Adipocyte (in vitro differentiated cells): ENCODE results near the gene IL1RAPL2.

Experiments
- DNase-seq: peaks from one replicate; pipeline ENCODE4 v3.0.0-alpha.2; 2015; ENCODE audit warnings: low read depth
- H3K27me3 ChIP-seq: replicated peaks from 2 replicates; pipeline ENCODE4 v1.7.0; 2013; ENCODE audit warnings: mild to moderate bottlenecking, low read length, moderate library complexity; ENCODE audit not compliant: control insufficient read depth, insufficient read depth
- H3K36me3 ChIP-seq: 2 replicates; pipeline ENCODE4 v1.7.0; 2013; ENCODE audit warnings: low read length, mild to moderate bottlenecking, moderate library complexity; ENCODE audit not compliant: control insufficient read depth, insufficient read depth, severe bottlenecking
- H3K4me1 ChIP-seq: 2 replicates; pipeline ENCODE4 v1.7.0; 2013; ENCODE audit warnings: mild to moderate bottlenecking, low read length, moderate library complexity; ENCODE audit not compliant: control insufficient read depth, insufficient read depth
- H3K4me3 ChIP-seq: 2 replicates; pipeline ENCODE4 v1.7.0; 2013; ENCODE audit warnings: mild to moderate bottlenecking, low read length, moderate library complexity
- H3K9ac ChIP-seq: 2 replicates; pipeline ENCODE4 v1.7.0; 2013; ENCODE audit warnings: mild to moderate bottlenecking, low read length, moderate library complexity
- H3K9me3 ChIP-seq: 2 replicates; pipeline ENCODE4 v1.7.0; 2013; ENCODE audit warnings: mild to moderate bottlenecking, low read length, moderate library complexity; ENCODE audit not compliant: control insufficient read depth

Gene IL1RAPL2

GRCh38 chrX:105269386-105269785 lies 703.4 kb downstream of the IL1RAPL2 start:
- DNase-seq = peak; percentile 57
- H3K9ac ChIP-seq = no peak overlapping the region
- no peaks in the 10 kb centered on the region for H3K36me3 ChIP-seq
- peaks cover 6% of the 10 kb centered on the region for H3K27me3 ChIP-seq
- no peaks in the 10 kb centered on the region for H3K9me3 ChIP-seq
- peaks cover 3% of the 10 kb centered on the region for H3K4me1 ChIP-seq
- no peak overlapping the region for H3K4me3 ChIP-seq

- no peak overlapping the region for H3K9ac ChIP-seq
- H3K4me1 ChIP-seq = no peaks in the 10 kb centered on the region
- no peak for DNase-seq
- no peak overlapping the region for H3K4me3 ChIP-seq
- no peaks in the 10 kb centered on the region for H3K9me3 ChIP-seq
- peaks cover 6% of the 10 kb centered on the region for H3K27me3 ChIP-seq
- no peaks in the 10 kb centered on the region for H3K36me3 ChIP-seq
Measured at GRCh38 chrX:105273326-105273725, 707.3 kb downstream of the IL1RAPL2 start.

GRCh38 chrX:105274091-105274490 lies 708.1 kb downstream of the IL1RAPL2 start:
- DNase-seq = no peak
- no peak overlapping the region for H3K9ac ChIP-seq
- H3K9me3 ChIP-seq = no peaks in the 10 kb centered on the region
- no peaks in the 10 kb centered on the region for H3K36me3 ChIP-seq
- H3K4me3 ChIP-seq = no peak overlapping the region
- H3K27me3 ChIP-seq = peaks cover 6% of the 10 kb centered on the region
- H3K4me1 ChIP-seq = no peaks in the 10 kb centered on the region

GRCh38 chrX:105277132-105277531 lies 711.1 kb downstream of the IL1RAPL2 start:
- Histone ChIP-seq H3K27me3 (peaks cover 6% of the 10 kb centered on the region), H3K36me3 (no peaks in the 10 kb centered on the region), H3K9me3 (no peaks in the 10 kb centered on the region), H3K4me3 (no peak overlapping the region), H3K4me1 (no peaks in the 10 kb centered on the region), H3K9ac (no peak overlapping the region)
- no peak for DNase-seq

GRCh38 chrX:105282077-105282476 lies 716.1 kb downstream of the IL1RAPL2 start:
- Histone ChIP-seq H3K36me3 (no peaks in the 10 kb centered on the region), H3K4me1 (no peaks in the 10 kb centered on the region), H3K9me3 (no peaks in the 10 kb centered on the region), H3K9ac (no peak overlapping the region), H3K4me3 (no peak overlapping the region), H3K27me3 (no peaks in the 10 kb centered on the region)
- no peak for DNase-seq

- Histone ChIP-seq H3K4me3 (no peak overlapping the region), H3K36me3 (no peaks in the 10 kb centered on the region), H3K4me1 (peaks cover 5% of the 10 kb centered on the region), H3K9me3 (no peaks in the 10 kb centered on the region), H3K9ac (no peak overlapping the region), H3K27me3 (no peaks in the 10 kb centered on the region)
- peak; percentile 13 for DNase-seq
Measured at GRCh38 chrX:105297041-105297440, 731.0 kb downstream of the IL1RAPL2 start.

- no peaks in the 10 kb centered on the region for H3K36me3 ChIP-seq
- no peak overlapping the region for H3K9ac ChIP-seq
- H3K27me3 ChIP-seq = no peaks in the 10 kb centered on the region
- peaks cover 5% of the 10 kb centered on the region for H3K4me1 ChIP-seq
- H3K9me3 ChIP-seq = no peaks in the 10 kb centered on the region
- no peak overlapping the region for H3K4me3 ChIP-seq
- no peak for DNase-seq
Measured at GRCh38 chrX:105299286-105299685, 733.3 kb downstream of the IL1RAPL2 start.

- Histone ChIP-seq H3K27me3 (no peaks in the 10 kb centered on the region), H3K36me3 (no peaks in the 10 kb centered on the region), H3K4me1 (no peaks in the 10 kb centered on the region), H3K9ac (no peak overlapping the region), H3K4me3 (no peak overlapping the region), H3K9me3 (no peaks in the 10 kb centered on the region)
- DNase-seq = no peak
Measured at GRCh38 chrX:105302246-105302645, 736.2 kb downstream of the IL1RAPL2 start.

- peaks cover 7% of the 10 kb centered on the region for H3K27me3 ChIP-seq
- peaks cover 7% of the 10 kb centered on the region for H3K4me1 ChIP-seq
- no peak overlapping the region for H3K9ac ChIP-seq
- H3K4me3 ChIP-seq = no peak overlapping the region
- peak; percentile 47 for DNase-seq
- H3K9me3 ChIP-seq = no peaks in the 10 kb centered on the region
- no peaks in the 10 kb centered on the region for H3K36me3 ChIP-seq
Measured at GRCh38 chrX:105307762-105308161, 741.8 kb downstream of the IL1RAPL2 start.

- Histone ChIP-seq H3K36me3 (no peaks in the 10 kb centered on the region), H3K4me1 (peaks cover 10% of the 10 kb centered on the region), H3K9ac (no peak overlapping the region), H3K27me3 (peaks cover 7% of the 10 kb centered on the region), H3K4me3 (no peak overlapping the region), H3K9me3 (no peaks in the 10 kb centered on the region)
- peak; percentile 22 for DNase-seq
Measured at GRCh38 chrX:105313596-105313995, 747.6 kb downstream of the IL1RAPL2 start.

- Histone ChIP-seq H3K9me3 (no peaks in the 10 kb centered on the region), H3K9ac (peak overlapping the region; percentile 31), H3K4me3 (peak overlapping the region; percentile 5), H3K36me3 (no peaks in the 10 kb centered on the region), H3K27me3 (peaks cover 7% of the 10 kb centered on the region), H3K4me1 (peaks cover 10% of the 10 kb centered on the region)
- DNase-seq = peak; percentile 70
Measured at GRCh38 chrX:105314458-105314857, 748.5 kb downstream of the IL1RAPL2 start.

- H3K9me3 ChIP-seq = no peaks in the 10 kb centered on the region
- H3K9ac ChIP-seq = no peak overlapping the region
- no peak overlapping the region for H3K4me3 ChIP-seq
- no peaks in the 10 kb centered on the region for H3K36me3 ChIP-seq
- peaks cover 10% of the 10 kb centered on the region for H3K4me1 ChIP-seq
- H3K27me3 ChIP-seq = peaks cover 7% of the 10 kb centered on the region
- peak; percentile 59 for DNase-seq
Measured at GRCh38 chrX:105315248-105315647, 749.2 kb downstream of the IL1RAPL2 start.
